ENCODE data around the gene GJB6. TPM values are rescaled to one million over a fixed set of nuclear protein-coding genes. Genes with fewer than 3 reads are reported as not detected.
A peak's percentile ranks its signal among the peaks of the same experiment; 100 is the strongest.

Gene GJB6
- total and polyA plus RNA-seq, 2 of the 4 experiments (the other 2 are of a cell fraction), result not detected

GRCh38 chr13:20177049-20177831, 54.9 kb downstream of the GJB6 start:
- ChIA-PET CTCF (no interaction called here), POLR2A (ENCODE audit: unreplicated experiment) (no interaction called here)
- Histone ChIP-seq H2BK5ac (ENCODE audit: low read depth, low read length, poor library complexity, severe bottlenecking) (no peak overlapping the region), H2BK20ac (ENCODE audit: low read depth, low read length) (0 out of 2 replicates have a peak overlapping the region, but pooled peaks have one; percentile 1), H3K9me3 (ENCODE audit: control insufficient read depth, insufficient read depth, low read length) (no peaks in the 10 kb centered on the region), H3K18ac (ENCODE audit: low read depth, low read length) (no peak overlapping the region), H3K23ac (ENCODE audit: low read depth, low read length) (no peak overlapping the region), H3K4ac (ENCODE audit: low read depth, low read length) (no peak overlapping the region), H3K27ac (ENCODE audit: insufficient read depth, low read length) (no peak overlapping the region), H2AFZ (replicated peaks; ENCODE audit: low read length, poor library complexity) (no peak overlapping the region), H3K4me3 (ENCODE audit: insufficient read depth, low read depth, low read length) (no peak overlapping the region), H4K8ac (ENCODE audit: low read depth in 2 of 2, low read length in 2 of 2) (no peak overlapping the region), H3K14ac (replicated peaks; ENCODE audit: low read depth, low read length) (no peak overlapping the region), H2AK9ac (replicated peaks; ENCODE audit: low read depth, low read length, poor library complexity) (peak overlapping the region; percentile 31), H3K4me2 (ENCODE audit: low read depth, low read length) (no peak overlapping the region), H3K27me3 (ENCODE audit: control insufficient read depth, insufficient read depth, low read length) (peaks cover 6% of the 10 kb centered on the region), H3K4me1 (ENCODE audit: control insufficient read depth, insufficient read depth, low read length) (peaks cover 14% of the 10 kb centered on the region; the same call in 1 of the 2 replicates), H3K36me3 (ENCODE audit: control insufficient read depth, insufficient read depth, low read length) (no peaks in the 10 kb centered on the region), H4K91ac (ENCODE audit: insufficient read depth, low read depth, low read length) (no peak overlapping the region), H4K20me1 (ENCODE audit: insufficient read depth, low read length) (no peaks in the 10 kb centered on the region), H4K5ac (ENCODE audit: low read depth, low read length) (no peak overlapping the region), H3K56ac (ENCODE audit: extremely low read depth, insufficient read depth, low read length) (no peak overlapping the region), H3K79me1 (ENCODE audit: low read depth in 1 of 2, low read length in 2 of 2) (no peaks in the 10 kb centered on the region), H3K9ac (ENCODE audit: low read depth, low read length) (no peak overlapping the region), H3K9me1 (ENCODE audit: insufficient read depth, low read length) (peaks cover 8% of the 10 kb centered on the region), H2BK120ac (ENCODE audit: low read depth, low read length) (no peak overlapping the region), H2BK15ac (ENCODE audit: low read depth, low read length) (no peak overlapping the region), H2AK5ac (ENCODE audit: low read depth, low read length) (no peak overlapping the region)
- in situ Hi-C loops (cut with MboI; ENCODE audit: low sequenced_read_pairs), result loop anchor here (25.0 kb wide), 3 partner anchors 535 to 1310 kb away; partner anchors contain the start of gene IL17D
- dilution Hi-C loops (cut with HindIII; ENCODE audit: low sequenced_read_pairs, unreplicated experiment), result loop anchor here (25.0 kb wide), 1 partner anchor 310 kb away; no protein-coding TSS in a partner anchor
- DNase-seq (no peak), ATAC-seq (ENCODE audit: low read depth) (no peak)
- BruUV-seq (replicated peaks), result no TSS peak
- intact Hi-C loops (cut with micrococcal nuclease), result no loop called here
- WGBS, 2 experiments (ENCODE audit: extremely low coverage in 2 of 2, insufficient read length in 1 of 2), result 76% methylated on average over 23 of the region's 67 CpGs; no CpG with 5 or more reads in 1 of the 2 experiments
- no peak for TF ChIP-seq SMC3 (IDR thresholded peaks at IDR 0.05; ENCODE audit: low read depth, low read length)
- TF ChIP-seq MXI1 (IDR thresholded peaks at IDR 0.05; ENCODE audit: borderline replicate concordance, low read depth, low read length), result no peak

All from IMR-90 (cell line).